ENCODE results near the gene SNAPC1. TPM values are rescaled to one million over a fixed set of nuclear protein-coding genes. Genes with fewer than 3 reads are reported as not detected.

Gene SNAPC1
- total and polyA plus RNA-seq, 9 of the 15 experiments (the other 6 are each of a cell fraction or from before 2014, with no cell fraction given): 3.7 to 9.0 (median 7.9) TPM

DNA sequence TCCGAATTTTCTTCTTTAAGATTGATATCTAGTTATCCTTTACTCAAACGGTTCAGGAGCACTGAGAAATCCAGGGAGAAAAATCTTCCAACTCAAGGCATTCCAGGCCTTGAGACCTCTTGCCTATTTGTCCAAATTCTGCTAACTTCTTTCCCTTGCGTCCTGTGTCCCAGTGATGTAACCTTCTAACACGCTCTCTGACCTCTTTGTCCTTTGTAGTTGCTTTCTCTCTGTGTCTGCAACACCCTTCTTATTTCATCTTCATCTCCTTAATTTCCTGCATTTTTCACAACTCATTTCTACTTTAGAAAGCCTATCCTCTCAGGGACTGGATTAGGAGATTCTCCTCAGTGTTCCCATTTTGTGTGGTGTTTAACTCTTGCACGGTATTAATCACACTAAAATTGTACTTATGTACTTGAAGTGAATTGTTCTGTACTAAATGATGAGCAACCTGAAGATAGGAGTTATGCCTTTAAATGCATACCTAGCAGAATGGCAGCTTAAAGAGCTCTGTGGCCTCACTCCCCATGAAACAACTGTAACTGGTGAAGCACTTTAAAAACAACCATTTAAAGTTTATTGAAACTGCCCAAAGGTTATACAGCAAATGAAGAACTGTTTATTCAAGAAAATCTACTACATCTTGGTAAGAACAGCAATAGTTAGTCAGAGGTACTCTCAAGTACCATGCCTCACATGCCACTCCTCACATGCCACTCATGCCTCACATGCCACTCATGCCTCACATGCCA lies 7.4 kb upstream of the SNAPC1 start:
- intact Hi-C loops (cut with micrococcal nuclease): loop anchor here (5.0 kb wide), 2 partner anchors 58 to 278 kb away; partner anchors contain the start of gene HIF1A
- Histone ChIP-seq H3K4me2 (ENCODE audit: insufficient read depth, low read length) (no peak overlapping the region), H3K9ac (ENCODE audit: insufficient read depth in 1 of 2, low read depth in 2 of 2, low read length in 2 of 2) (no peak overlapping the region), H2AFZ (ENCODE audit: low read depth, low read length) (no peak overlapping the region; the same call in 1 of the 2 replicates), H3K36me3 (ENCODE audit: control insufficient read depth, insufficient read depth, low read length) (no peaks in the 10 kb centered on the region), H3K27ac (ENCODE audit: extremely low read depth, low read depth, low read length) (no peak overlapping the region), H3K79me2 (ENCODE audit: control insufficient read depth, insufficient read depth, low read length) (peaks cover 12% of the 10 kb centered on the region), H3K4me3 (no peak overlapping the region), H3K9me1 (ENCODE audit: control insufficient read depth, insufficient read depth, low read length) (no peaks in the 10 kb centered on the region), H3K4me1 (replicated peaks in 1 of 2; ENCODE audit: control insufficient read depth in 2 of 2, insufficient read depth in 2 of 2, low read length in 2 of 2) (peaks cover 5 to 13% of the 10 kb centered on the region in 2 experiments; a peak in 3 of 5 replicates), H3K9me3 (replicated peaks; ENCODE audit: control insufficient read depth, insufficient read depth, low read depth, low read length) (no peaks in the 10 kb centered on the region), H3K27me3 (ENCODE audit: control insufficient read depth in 2 of 2, insufficient read depth in 2 of 2, low read length in 2 of 2) (no peaks in the 10 kb centered on the region), H4K20me1 (replicated peaks; ENCODE audit: control insufficient read depth, insufficient read depth, low read length) (no peaks in the 10 kb centered on the region)
- POLR2A ChIA-PET: interaction anchor here (0.7 kb wide), 1 partner anchor 266 kb away, joined by 3 read pairs; no protein-coding TSS in a partner anchor
- FAIRE-seq: no peak
- CTCF ChIA-PET (ENCODE audit: low intra/inter-chr PET ratio): no interaction called here
- no peak for DNase-seq (ENCODE audit: extremely low read depth in 1 of 4, low spot score in 3 of 4)
- 27% methylated on average over 5 of the region's 5 CpGs for WGBS (ENCODE audit: insufficient coverage, low coverage, missing lambda C conversion rate)
- no TSS peak for BruUV-seq (replicated peaks)
- in situ Hi-C loops (cut with MboI): no loop called here
- no peak for ATAC-seq
- TF ChIP-seq SMAD2 (IDR thresholded peaks at IDR 0.05; ENCODE audit: low read depth, low read length) (no peak), KDM4B (IDR thresholded peaks at IDR 0.05; ENCODE audit: borderline replicate concordance in 2 of 2, low read depth in 1 of 2) (no peak), ZBTB2 (IDR thresholded peaks at IDR 0.05) (no peak), LCOR (CRISPR knock-in tag; IDR thresholded peaks at IDR 0.05) (no peak), ZNF518B (CRISPR knock-in tag; IDR thresholded peaks at IDR 0.05) (no peak), FOXP4 (CRISPR knock-in tag; IDR thresholded peaks at IDR 0.05; ENCODE audit: borderline replicate concordance) (no peak)
- TF ChIP-seq, protein P1, sequence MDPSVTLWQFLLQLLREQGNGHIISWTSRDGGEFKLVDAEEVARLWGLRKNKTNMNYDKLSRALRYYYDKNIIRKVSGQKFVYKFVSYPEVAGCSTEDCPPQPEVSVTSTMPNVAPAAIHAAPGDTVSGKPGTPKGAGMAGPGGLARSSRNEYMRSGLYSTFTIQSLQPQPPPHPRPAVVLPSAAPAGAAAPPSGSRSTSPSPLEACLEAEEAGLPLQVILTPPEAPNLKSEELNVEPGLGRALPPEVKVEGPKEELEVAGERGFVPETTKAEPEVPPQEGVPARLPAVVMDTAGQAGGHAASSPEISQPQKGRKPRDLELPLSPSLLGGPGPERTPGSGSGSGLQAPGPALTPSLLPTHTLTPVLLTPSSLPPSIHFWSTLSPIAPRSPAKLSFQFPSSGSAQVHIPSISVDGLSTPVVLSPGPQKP (CRISPR knock-in tag; IDR thresholded peaks at IDR 0.05): no peak

All from K562 (cell line).